ENCODE data around the gene TRPV4.
A peak's percentile ranks its signal among the peaks of the same experiment; 100 is the strongest.

Gene TRPV4

DNA sequence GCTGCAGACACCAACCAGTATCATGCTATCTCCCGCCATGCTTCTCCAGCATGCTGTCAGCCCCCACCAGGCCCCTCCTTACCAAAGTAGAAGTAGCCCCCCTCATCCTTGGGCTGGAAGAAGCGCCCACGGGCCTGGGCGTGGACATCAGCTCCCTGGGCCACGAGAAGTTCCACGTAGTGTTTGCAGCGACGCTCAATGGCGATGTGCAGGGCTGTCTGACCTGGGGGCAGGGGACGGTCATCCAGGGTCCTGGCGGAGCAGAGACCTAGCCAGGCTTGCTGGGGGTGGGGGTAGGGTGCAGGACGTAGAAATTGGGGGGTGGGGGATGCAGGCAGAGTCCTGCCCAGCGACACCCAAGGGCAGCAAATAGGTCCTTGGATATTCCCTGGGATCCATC, 32.7 kb downstream of the TRPV4 start:
- Histone ChIP-seq H3K36me3 (ENCODE audit: control insufficient read depth, insufficient read depth, low read length) (no peaks in the 10 kb centered on the region), H3K4me3 (replicated peaks; ENCODE audit: low read depth, low read length) (no peak overlapping the region), H3K27me3 (replicated peaks; ENCODE audit: control insufficient read depth, insufficient read depth, low read length) (no peaks in the 10 kb centered on the region)
- DNase-seq (ENCODE audit: extremely low read depth, insufficient read length) = no peak
- TF ChIP-seq, protein P1, sequence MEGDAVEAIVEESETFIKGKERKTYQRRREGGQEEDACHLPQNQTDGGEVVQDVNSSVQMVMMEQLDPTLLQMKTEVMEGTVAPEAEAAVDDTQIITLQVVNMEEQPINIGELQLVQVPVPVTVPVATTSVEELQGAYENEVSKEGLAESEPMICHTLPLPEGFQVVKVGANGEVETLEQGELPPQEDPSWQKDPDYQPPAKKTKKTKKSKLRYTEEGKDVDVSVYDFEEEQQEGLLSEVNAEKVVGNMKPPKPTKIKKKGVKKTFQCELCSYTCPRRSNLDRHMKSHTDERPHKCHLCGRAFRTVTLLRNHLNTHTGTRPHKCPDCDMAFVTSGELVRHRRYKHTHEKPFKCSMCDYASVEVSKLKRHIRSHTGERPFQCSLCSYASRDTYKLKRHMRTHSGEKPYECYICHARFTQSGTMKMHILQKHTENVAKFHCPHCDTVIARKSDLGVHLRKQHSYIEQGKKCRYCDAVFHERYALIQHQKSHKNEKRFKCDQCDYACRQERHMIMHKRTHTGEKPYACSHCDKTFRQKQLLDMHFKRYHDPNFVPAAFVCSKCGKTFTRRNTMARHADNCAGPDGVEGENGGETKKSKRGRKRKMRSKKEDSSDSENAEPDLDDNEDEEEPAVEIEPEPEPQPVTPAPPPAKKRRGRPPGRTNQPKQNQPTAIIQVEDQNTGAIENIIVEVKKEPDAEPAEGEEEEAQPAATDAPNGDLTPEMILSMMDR (IDR thresholded peaks at IDR 0.05; ENCODE audit: insufficient read depth, low read length, poor library complexity, severe bottlenecking) = no peak

DNA sequence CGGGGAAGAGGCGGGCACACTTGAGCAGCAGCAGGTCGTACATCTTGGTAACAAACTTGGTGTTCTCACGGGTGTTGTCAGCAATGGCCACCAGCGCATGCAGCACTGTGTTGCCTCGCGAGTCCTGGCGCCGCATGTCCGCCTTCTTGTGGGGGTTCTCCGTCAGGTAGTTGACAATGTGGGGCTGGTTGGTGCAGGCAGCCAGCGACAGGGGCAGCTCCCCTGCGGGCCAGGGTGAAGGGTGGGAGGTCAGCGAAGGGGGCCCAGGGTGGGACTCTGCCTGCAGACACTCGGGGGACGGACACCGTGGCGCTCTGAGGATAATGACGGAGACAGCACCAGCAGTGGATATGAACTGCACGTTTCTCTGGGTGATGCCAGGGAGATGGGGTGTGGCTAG, 34.5 kb downstream of the TRPV4 start:
- H3K27me3 ChIP-seq (replicated peaks; ENCODE audit: control insufficient read depth, insufficient read depth, low read length) = no peaks in the 10 kb centered on the region; the same call in 1 of the 2 replicates
- no peak overlapping the region for H3K4me3 ChIP-seq (replicated peaks; ENCODE audit: low read depth, low read length)
- H3K36me3 ChIP-seq (ENCODE audit: control insufficient read depth, insufficient read depth, low read length) = no peaks in the 10 kb centered on the region
- DNase-seq (ENCODE audit: extremely low read depth, insufficient read length) = no peak
- TF ChIP-seq, protein P1 (IDR thresholded peaks at IDR 0.05; ENCODE audit: insufficient read depth, low read length, poor library complexity, severe bottlenecking) = no peak

DNA sequence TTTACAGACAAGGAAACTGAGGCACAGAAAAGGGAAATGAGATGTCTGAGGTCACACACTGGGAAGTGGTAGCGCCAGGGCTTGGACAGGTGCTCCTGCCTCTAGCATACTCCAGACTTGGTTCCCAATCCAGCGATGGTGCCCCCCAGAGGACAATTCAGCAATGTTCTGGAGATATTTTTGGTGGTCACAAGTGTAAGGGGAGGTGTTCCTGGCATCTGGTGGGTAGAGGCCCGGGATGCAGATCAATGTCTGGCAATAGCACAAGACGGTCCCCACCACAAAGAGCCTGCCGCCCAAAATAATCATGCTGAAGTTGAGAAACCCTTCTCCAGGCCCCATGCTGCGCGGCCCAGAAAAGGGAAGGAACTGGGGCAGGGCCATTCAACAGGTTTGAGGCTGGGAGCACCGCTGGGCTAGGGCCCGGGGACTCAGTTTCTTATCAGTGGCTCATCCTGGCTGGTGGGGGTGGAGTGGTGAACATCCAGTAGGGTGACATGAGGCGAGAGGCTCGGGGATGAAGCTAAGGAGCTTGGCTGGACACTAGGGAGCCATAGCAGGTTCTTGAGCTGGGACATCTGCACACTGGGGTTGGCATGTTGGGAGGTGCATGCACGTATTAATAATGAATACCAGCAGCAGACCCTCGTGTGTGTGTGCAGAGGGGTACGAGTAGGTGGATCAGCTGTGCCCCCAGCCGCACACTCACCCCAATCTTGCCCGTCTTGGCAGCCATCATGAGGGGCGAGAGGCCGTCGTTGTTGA, 35.1 kb downstream of the TRPV4 start:
- TF ChIP-seq, protein P1 (IDR thresholded peaks at IDR 0.05; ENCODE audit: insufficient read depth, low read length, poor library complexity, severe bottlenecking) = peak; percentile 32
- Histone ChIP-seq H3K36me3 (ENCODE audit: control insufficient read depth, insufficient read depth, low read length) (no peaks in the 10 kb centered on the region), H3K4me3 (replicated peaks; ENCODE audit: low read depth, low read length) (no peak overlapping the region), H3K27me3 (replicated peaks; ENCODE audit: control insufficient read depth, insufficient read depth, low read length) (no peaks in the 10 kb centered on the region; the same call in 1 of the 2 replicates)
- no peak for DNase-seq (ENCODE audit: extremely low read depth, insufficient read length)

DNA sequence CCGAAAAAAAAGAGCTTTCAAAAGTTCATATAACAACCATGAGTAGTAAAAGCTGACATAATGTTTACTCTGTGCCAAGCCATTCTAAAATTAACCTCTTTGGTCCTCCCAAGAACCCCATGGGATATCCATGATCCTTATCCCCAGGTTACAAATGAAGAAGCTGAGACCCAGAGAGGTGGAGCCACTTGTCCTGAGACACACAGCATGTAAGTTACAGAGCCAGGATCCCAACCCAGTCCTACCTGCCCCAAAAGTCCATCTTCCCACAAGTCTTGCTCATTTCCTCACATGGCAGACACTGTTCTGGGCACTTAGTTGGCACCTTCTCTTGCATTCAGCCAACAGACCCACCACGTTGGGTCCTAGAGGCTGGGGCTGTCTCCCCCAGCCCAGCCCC, 37.1 kb downstream of the TRPV4 start:
- TF ChIP-seq, protein P1 (IDR thresholded peaks at IDR 0.05; ENCODE audit: insufficient read depth, low read length, poor library complexity, severe bottlenecking) = no peak
- Histone ChIP-seq H3K27me3 (replicated peaks; ENCODE audit: control insufficient read depth, insufficient read depth, low read length) (no peaks in the 10 kb centered on the region; the same call in 1 of the 2 replicates), H3K4me3 (replicated peaks; ENCODE audit: low read depth, low read length) (no peak overlapping the region), H3K36me3 (ENCODE audit: control insufficient read depth, insufficient read depth, low read length) (no peaks in the 10 kb centered on the region)
- DNase-seq (ENCODE audit: extremely low read depth, insufficient read length) = no peak

DNA sequence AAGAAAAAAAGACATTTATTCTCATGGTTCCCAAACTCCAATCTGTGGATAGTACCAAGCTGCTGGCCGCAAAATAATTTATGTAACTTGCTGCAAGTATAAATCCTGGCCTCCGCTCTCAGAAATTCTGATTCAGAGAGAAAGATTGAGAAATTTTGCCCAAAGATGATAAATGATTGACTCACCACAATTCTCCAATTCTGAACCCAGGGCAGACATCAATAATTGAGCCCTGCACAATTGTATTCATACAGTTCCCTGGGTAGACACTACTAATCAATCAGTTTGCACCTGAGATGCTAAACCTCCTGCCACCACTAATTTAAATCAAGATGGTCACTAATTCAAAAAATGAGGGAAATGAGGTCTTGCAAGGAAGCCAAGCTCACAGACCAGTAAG, 38.2 kb downstream of the TRPV4 start:
- no peak for DNase-seq (ENCODE audit: extremely low read depth, insufficient read length)
- TF ChIP-seq, protein P1 (IDR thresholded peaks at IDR 0.05; ENCODE audit: insufficient read depth, low read length, poor library complexity, severe bottlenecking) = no peak

More for the DNA sequence above, 38.2 kb downstream of the TRPV4 start:
- H3K36me3 ChIP-seq (ENCODE audit: control insufficient read depth, insufficient read depth, low read length) = no peaks in the 10 kb centered on the region
- H3K27me3 ChIP-seq (replicated peaks; ENCODE audit: control insufficient read depth, insufficient read depth, low read length) = no peaks in the 10 kb centered on the region; the same call in 1 of the 2 replicates
- H3K4me3 ChIP-seq (replicated peaks; ENCODE audit: low read depth, low read length) = no peak overlapping the region

Data from GM06990 (cell line).